A549 (cell line): ENCODE results near the gene DSCAM. TPM values are rescaled to one million over a fixed set of nuclear protein-coding genes. Genes with fewer than 3 reads are reported as not detected.
A peak's percentile ranks its signal among the peaks of the same experiment; 100 is the strongest.

Source experiments
- ATAC-seq, 2 experiments: fragments of 200-7000 bp in 1 of 2; fragments of >200 bp in 1 of 2; cut with Nextera tagmentation in 1 of 2; cut with Tn5 transposase in 1 of 2; 3 replicates each; pipeline versions ENCODE4 v1.8.0 to v1.9.1; 2018 to 2020; ENCODE audit warnings: mild to moderate bottlenecking in 1 of 2, moderate library complexity in 1 of 2
- CTCF ChIA-PET: fragments of 300-600 bp; sonication (Branson Sonifier 250); formaldehyde crosslinking; extraction: SDS; loops from one replicate; lab custom pipeline; 2021; ENCODE audit warnings: antibody characterized with exemption, inconsistent platforms; lab: Yijun Ruan, JAX
- POLR2A ChIA-PET: fragments of 350-600 bp; formaldehyde crosslinking; extraction: SDS; loops from one replicate; lab custom pipeline; 2021; ENCODE audit warnings: antibody characterized with exemption, inconsistent platforms; lab: Yijun Ruan, JAX
- DNase-seq, 2 experiments: peaks; one replicate each; pipeline versions ENCODE4 v3.0.0 to v3.0.0-alpha.2; 2011 to 2016; ENCODE audit warnings: low read depth in 1 of 2, low spot score in 1 of 2
- FAIRE-seq: peaks from 2 replicates; lab custom pipeline; 2011; peaks lifted over from hg19 to GRCh38; lab: Jason Lieb, UNC
- H3K27ac ChIP-seq, 2 experiments: fragments of >200 bp; sonication (Bioruptor Twin); formaldehyde crosslinking; 3 replicates each; pipeline ENCODE4 v1.5.1; 2016 to 2017
- H3K4me1 ChIP-seq: fragments of >200 bp; sonication (Bioruptor Twin); formaldehyde crosslinking; 3 replicates; pipeline ENCODE4 v1.6.1; 2016
- H3K4me2 ChIP-seq: fragments of >200 bp; sonication (Bioruptor Twin); formaldehyde crosslinking; 3 replicates; pipeline ENCODE4 v1.6.1; 2016
- H3K4me3 ChIP-seq: fragments of >200 bp; sonication (Bioruptor Twin); formaldehyde crosslinking; 3 replicates; pipeline ENCODE4 v1.5.1; 2016
- H3K9me3 ChIP-seq: fragments of >200 bp; sonication (Bioruptor Twin); formaldehyde crosslinking; 3 replicates; pipeline ENCODE4 v1.6.1; 2016
- CBX8 ChIP-seq: fragments of 200-600 bp; sonication (generic); IDR thresholded peaks from 2 replicates; pipeline ENCODE4 v1.6.1; 2016
- CEBPB ChIP-seq, 2 experiments: fragments of >200 bp in 1 of 2; sonication (Bioruptor Twin) in 1 of 2; formaldehyde crosslinking in 1 of 2; IDR thresholded peaks; 2 replicates each; pipeline ENCODE4 v1.6.1; 2012 to 2016
- GATA3 ChIP-seq: IDR thresholded peaks from 2 replicates; pipeline ENCODE4 v1.6.1; 2012; ENCODE audit warnings: borderline replicate concordance
- HDAC2 ChIP-seq: fragments of 200-600 bp; sonication (generic); IDR thresholded peaks from 2 replicates; pipeline ENCODE4 v1.6.1; 2016
- HOXA7 ChIP-seq: fragments of 250-450 bp; sonication (Bioruptor Pico); IDR thresholded peaks from 2 replicates; pipeline ENCODE4 v1.5.0; 2020; ENCODE audit warnings: mild to moderate bottlenecking, moderate library complexity
- KDM1A ChIP-seq: fragments of 200-600 bp; sonication (generic); IDR thresholded peaks from 2 replicates; pipeline ENCODE4 v1.6.1; 2016; ENCODE audit warnings: low read depth, mild to moderate bottlenecking
- MAFK ChIP-seq: fragments of 450-650 bp; IDR thresholded peaks from 2 replicates; pipeline ENCODE4 v1.6.1; 2014; ENCODE audit not compliant: partially characterized antibody
- MAZ ChIP-seq: fragments of 150-350 bp; IDR thresholded peaks from 2 replicates; pipeline ENCODE4 v1.6.1; 2014; ENCODE audit warnings: antibody characterized with exemption, low read depth, low read length, borderline replicate concordance
- RAD21 ChIP-seq, 2 experiments: fragments of >200 bp in 1 of 2; sonication (Bioruptor Twin) in 1 of 2; formaldehyde crosslinking in 1 of 2; IDR thresholded peaks in 1 of 2; conservative IDR thresholded peaks in 1 of 2; 2 replicates in 1 of 2; 3 replicates in 1 of 2; pipeline ENCODE4 v1.6.1; 2012 to 2018; ENCODE audit warnings: inconsistent platforms in 1 of 2
- RCOR1 ChIP-seq: fragments of 150-350 bp; IDR thresholded peaks from 2 replicates; pipeline ENCODE4 v1.6.1; 2014; ENCODE audit warnings: antibody characterized with exemption, low read length, low read depth
- RFX5 ChIP-seq: fragments of 450-650 bp; IDR thresholded peaks from 2 replicates; pipeline ENCODE4 v1.7.1; 2014; ENCODE audit warnings: antibody characterized with exemption, mild to moderate bottlenecking, moderate library complexity
- SMC3 ChIP-seq: fragments of >200 bp; sonication (Bioruptor Twin); formaldehyde crosslinking; IDR thresholded peaks from 3 replicates; pipeline ENCODE4 v1.6.1; 2018; ENCODE audit warnings: inconsistent platforms
- TFCP2L1 ChIP-seq: fragments of 250-450 bp; sonication (Bioruptor Pico); IDR thresholded peaks from 2 replicates; pipeline ENCODE4 v1.5.0; 2021; ENCODE audit warnings: mild to moderate bottlenecking
- WGBS: methylation state at CpG from one replicate; pipeline ENCODE4 v1.1.6; 2017; ENCODE audit errors: missing lambda C conversion rate; 5-methylcytosine and 5-hydroxymethylcytosine counted together
- polyA plus RNA-seq, 4 experiments: library from polyadenylated mRNA; depleted of rRNA in 3 of 4; stranded (reverse); fragments of >200 nt; fragmentation: RNase III in 1 of 4; extraction: RNeasy Plus Mini Kit Qiagen cat#74134 plus additional on column Dnase treatment in 1 of 4; gene quantifications; 2 replicates in 3 of 4; 3 replicates in 1 of 4; pipeline ENCODE4 v1.2.3, GENCODE V29; 2011 to 2017
- TF ChIP-seq, protein P1 (sequence below): fragments of 250-450 bp; sonication (Bioruptor Pico); IDR thresholded peaks from 2 replicates; pipeline ENCODE4 v1.5.0; 2021; ENCODE audit warnings: mild to moderate bottlenecking, moderate library complexity, borderline replicate concordance
- TF ChIP-seq, protein P2 (sequence below): fragments of 450-650 bp; IDR thresholded peaks from 2 replicates; pipeline ENCODE4 v1.6.1; 2014; ENCODE audit warnings: antibody characterized with exemption
- TF ChIP-seq, protein P3 (sequence below): IDR thresholded peaks from 2 replicates; pipeline ENCODE4 v1.6.1; 2012; ENCODE audit warnings: low read depth, borderline replicate concordance
- TF ChIP-seq, protein P4 (sequence below): fragments of 250-450 bp; sonication (Bioruptor Pico); IDR thresholded peaks from 2 replicates; pipeline ENCODE4 v1.5.0; 2020; ENCODE audit warnings: low read depth, mild to moderate bottlenecking, moderate library complexity
- TF ChIP-seq, protein P5 (sequence below): IDR thresholded peaks from 2 replicates; pipeline ENCODE4 v1.6.1; 2012

The DSCAM gene
- polyA plus RNA-seq, 2 of the 4 experiments (the other 2 are of a cell fraction) = not detected

DNA sequence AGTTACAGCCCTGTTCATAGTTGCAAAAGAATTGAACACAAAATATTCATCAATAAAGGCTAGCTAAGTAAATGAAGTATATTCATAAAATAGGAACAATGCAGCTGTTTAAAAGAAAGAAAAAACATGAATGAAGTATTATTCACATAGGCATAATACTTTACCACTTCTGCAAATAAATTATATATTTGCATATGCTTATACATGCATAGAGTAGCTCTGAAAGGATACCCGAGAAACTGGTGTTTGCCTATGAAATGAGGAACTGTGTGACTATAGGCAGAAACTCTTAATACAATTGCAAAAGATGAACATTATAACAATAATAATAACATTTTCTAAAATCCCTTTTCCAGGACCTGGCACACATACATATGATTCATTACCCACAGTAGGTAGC is 385.9 kb downstream of the DSCAM start (continued):
- no peak for TF ChIP-seq HDAC2
- TF ChIP-seq, protein P1, sequence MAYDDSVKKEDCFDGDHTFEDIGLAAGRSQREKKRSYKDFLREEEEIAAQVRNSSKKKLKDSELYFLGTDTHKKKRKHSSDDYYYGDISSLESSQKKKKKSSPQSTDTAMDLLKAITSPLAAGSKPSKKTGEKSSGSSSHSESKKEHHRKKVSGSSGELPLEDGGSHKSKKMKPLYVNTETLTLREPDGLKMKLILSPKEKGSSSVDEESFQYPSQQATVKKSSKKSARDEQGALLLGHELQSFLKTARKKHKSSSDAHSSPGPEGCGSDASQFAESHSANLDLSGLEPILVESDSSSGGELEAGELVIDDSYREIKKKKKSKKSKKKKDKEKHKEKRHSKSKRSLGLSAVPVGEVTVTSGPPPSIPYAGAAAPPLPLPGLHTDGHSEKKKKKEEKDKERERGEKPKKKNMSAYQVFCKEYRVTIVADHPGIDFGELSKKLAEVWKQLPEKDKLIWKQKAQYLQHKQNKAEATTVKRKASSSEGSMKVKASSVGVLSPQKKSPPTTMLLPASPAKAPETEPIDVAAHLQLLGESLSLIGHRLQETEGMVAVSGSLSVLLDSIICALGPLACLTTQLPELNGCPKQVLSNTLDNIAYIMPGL (CRISPR knock-in tag) = no peak
- TF ChIP-seq, protein P2, sequence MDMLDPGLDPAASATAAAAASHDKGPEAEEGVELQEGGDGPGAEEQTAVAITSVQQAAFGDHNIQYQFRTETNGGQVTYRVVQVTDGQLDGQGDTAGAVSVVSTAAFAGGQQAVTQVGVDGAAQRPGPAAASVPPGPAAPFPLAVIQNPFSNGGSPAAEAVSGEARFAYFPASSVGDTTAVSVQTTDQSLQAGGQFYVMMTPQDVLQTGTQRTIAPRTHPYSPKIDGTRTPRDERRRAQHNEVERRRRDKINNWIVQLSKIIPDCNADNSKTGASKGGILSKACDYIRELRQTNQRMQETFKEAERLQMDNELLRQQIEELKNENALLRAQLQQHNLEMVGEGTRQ = no peak

DNA sequence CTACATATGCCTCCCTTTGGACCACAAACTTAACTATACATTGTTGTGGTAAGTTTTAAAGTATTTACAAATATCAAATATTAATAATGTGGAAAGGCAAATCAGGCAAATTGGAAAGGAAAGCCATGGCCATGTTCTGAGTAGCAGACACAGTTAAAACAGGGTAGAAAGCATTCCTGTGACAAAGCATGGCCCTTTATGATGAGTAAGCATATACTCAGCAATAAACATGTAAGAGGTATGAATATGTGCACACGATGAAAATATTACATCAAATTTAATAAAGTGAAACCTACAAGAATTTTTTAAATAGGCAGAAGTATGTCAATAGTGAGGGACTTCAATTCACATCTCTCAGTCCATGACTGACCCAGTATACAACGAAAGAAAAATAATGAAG is 389.2 kb downstream of the DSCAM start:
- ATAC-seq = no peak
- Histone ChIP-seq H3K27ac (no peak overlapping the region), H3K4me2 (no peak overlapping the region), H3K4me3 (no peak overlapping the region), H3K9me3 (no peaks in the 10 kb centered on the region), H3K4me1 (no peaks in the 10 kb centered on the region)
- WGBS = 15% methylated on average over 2 of the region's 2 CpGs
- CTCF ChIA-PET = no interaction called here
- peak; percentile 64 for TF ChIP-seq MAFK
- TF ChIP-seq, protein P3, sequence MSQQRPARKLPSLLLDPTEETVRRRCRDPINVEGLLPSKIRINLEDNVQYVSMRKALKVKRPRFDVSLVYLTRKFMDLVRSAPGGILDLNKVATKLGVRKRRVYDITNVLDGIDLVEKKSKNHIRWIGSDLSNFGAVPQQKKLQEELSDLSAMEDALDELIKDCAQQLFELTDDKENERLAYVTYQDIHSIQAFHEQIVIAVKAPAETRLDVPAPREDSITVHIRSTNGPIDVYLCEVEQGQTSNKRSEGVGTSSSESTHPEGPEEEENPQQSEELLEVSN = no peak
- TF ChIP-seq HOXA7 (CRISPR knock-in tag) = no peak
- POLR2A ChIA-PET = no interaction called here
- no peak for DNase-seq
- no peak for FAIRE-seq

DNA sequence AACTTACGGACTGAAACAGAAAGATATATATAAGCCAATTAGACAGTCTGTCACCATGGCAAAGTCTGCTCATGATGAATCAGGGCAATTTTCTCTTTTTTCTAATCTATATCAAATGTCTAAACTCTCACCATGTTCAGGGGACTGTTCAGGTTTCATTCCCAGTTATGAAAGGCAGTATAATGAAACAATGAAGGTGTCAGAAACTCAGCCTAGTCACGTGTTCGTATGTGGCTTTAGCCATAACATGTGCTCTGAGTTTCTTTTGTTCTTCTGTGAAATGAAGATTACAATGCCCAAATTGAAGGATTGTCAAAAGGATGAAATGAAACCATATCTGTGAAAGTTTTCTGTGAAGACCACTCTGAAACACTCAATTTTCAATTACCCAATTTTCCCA is 392.9 kb downstream of the DSCAM start:
- ChIA-PET POLR2A (no interaction called here), CTCF (no interaction called here)
- Histone ChIP-seq H3K4me3 (no peak overlapping the region), H3K4me2 (no peak overlapping the region), H3K27ac (no peak overlapping the region), H3K4me1 (no peaks in the 10 kb centered on the region), H3K9me3 (no peaks in the 10 kb centered on the region)
- no peak for ATAC-seq
- TF ChIP-seq GATA3 (no peak), MAZ (no peak), CEBPB (IDR thresholded peaks at IDR 0.05) (no peak), SMC3 (no peak), RAD21 (conservative IDR thresholded peaks at IDR 0.05 in 1 of 2, IDR thresholded peaks at IDR 0.05 in 1 of 2) (no peak), RFX5 (no peak), TFCP2L1 (CRISPR knock-in tag) (no peak)
- TF ChIP-seq, protein P4, sequence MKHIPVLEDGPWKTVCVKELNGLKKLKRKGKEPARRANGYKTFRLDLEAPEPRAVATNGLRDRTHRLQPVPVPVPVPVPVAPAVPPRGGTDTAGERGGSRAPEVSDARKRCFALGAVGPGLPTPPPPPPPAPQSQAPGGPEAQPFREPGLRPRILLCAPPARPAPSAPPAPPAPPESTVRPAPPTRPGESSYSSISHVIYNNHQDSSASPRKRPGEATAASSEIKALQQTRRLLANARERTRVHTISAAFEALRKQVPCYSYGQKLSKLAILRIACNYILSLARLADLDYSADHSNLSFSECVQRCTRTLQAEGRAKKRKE (CRISPR knock-in tag) = no peak
- TF ChIP-seq, protein P5, sequence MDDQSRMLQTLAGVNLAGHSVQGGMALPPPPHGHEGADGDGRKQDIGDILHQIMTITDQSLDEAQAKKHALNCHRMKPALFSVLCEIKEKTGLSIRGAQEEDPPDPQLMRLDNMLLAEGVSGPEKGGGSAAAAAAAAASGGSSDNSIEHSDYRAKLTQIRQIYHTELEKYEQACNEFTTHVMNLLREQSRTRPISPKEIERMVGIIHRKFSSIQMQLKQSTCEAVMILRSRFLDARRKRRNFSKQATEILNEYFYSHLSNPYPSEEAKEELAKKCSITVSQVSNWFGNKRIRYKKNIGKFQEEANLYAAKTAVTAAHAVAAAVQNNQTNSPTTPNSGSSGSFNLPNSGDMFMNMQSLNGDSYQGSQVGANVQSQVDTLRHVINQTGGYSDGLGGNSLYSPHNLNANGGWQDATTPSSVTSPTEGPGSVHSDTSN = no peak
- WGBS = 26% methylated on average over 3 of the region's 3 CpGs
- FAIRE-seq = no peak
- DNase-seq = no peak

DNA sequence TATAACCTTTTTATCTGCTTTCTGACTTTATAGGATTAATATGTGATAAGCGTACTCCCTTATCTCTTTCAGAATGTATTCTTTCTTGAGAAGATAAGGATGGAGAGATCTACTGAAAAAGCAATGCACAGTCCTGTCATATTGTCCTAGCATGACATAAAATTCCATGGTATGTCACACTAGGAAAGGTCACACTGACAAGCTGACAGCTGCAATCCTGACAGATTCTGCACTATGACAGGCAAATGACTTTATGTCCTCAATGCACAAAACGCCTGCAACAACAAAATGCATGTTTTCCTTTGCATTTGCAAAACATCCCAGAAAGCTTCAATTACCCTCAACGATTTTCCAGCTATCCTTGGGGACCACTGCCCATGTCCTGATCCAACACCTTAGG is 393.8 kb downstream of the DSCAM start:
- CTCF ChIA-PET = no interaction called here
- H3K4me1 ChIP-seq = no peaks in the 10 kb centered on the region
- no peak for FAIRE-seq

More for the DNA sequence above, 393.8 kb downstream of the DSCAM start:
- Histone ChIP-seq H3K27ac (no peak overlapping the region), H3K4me3 (no peak overlapping the region), H3K9me3 (no peaks in the 10 kb centered on the region), H3K4me2 (no peak overlapping the region)
- POLR2A ChIA-PET = no interaction called here
- DNase-seq (no peak), ATAC-seq (no peak)
- WGBS = 2% methylated on average over 3 of the region's 3 CpGs
- TF ChIP-seq CBX8 (no peak), RFX5 (no peak), RCOR1 (no peak), KDM1A (no peak)
